Gastroesophageal sphincter (tissue), 3 donors: ENCODE results near the gene PREX1.

Source experiments
- CTCF ChIP-seq, 4 experiments: fragments of 200-600 bp in 2 of 4; fragments of 450-650 bp in 2 of 4; sonication (generic) in 1 of 4; IDR thresholded peaks; one replicate each; pipeline ENCODE4 v1.5.1; 2017 to 2019; ENCODE audit warnings: antibody characterized with exemption in 4 of 4, mild to moderate bottlenecking in 2 of 4, moderate library complexity in 2 of 4
- EP300 ChIP-seq: sonication (generic); formaldehyde crosslinking; IDR thresholded peaks from one replicate; pipeline ENCODE4 v1.6.1; 2017; ENCODE audit warnings: antibody characterized with exemption, mild to moderate bottlenecking
- POLR2A ChIP-seq, 2 donors: fragments of 450-650 bp; IDR thresholded peaks; one replicate each; pipeline ENCODE4 v1.6.1; 2017; ENCODE audit warnings: antibody characterized with exemption in 2 of 2, mild to moderate bottlenecking in 2 of 2, moderate library complexity in 1 of 2
- POLR2AphosphoS5 ChIP-seq: sonication (generic); formaldehyde crosslinking; IDR thresholded peaks from one replicate; pipeline ENCODE4 v1.6.1; 2017; ENCODE audit warnings: antibody characterized with exemption

GRCh38 chr20:48660788-48661187 lies 167.0 kb downstream of the PREX1 start:
- TF ChIP-seq CTCF (IDR thresholded peaks at IDR 0.05): no peak
- TF ChIP-seq POLR2AphosphoS5: no peak
- no peak for TF ChIP-seq POLR2A (IDR thresholded peaks at IDR 0.05)
- TF ChIP-seq EP300: no peak
